BLaER1 (cell line): Measurements from ENCODE around the gene KCTD5.
"Not testable (repeated sequence)": the region's sequence is repeated elsewhere in the genome, so short reads cannot be mapped to it uniquely, and the experiment has no call there.

ENCODE experiments used
- H3K27ac ChIP-seq: shearing (Covaris generic); formaldehyde crosslinking; 2 replicates; pipeline ENCODE4 v1.8.1; 2022
- H3K27me3 ChIP-seq: shearing (Covaris generic); formaldehyde crosslinking; 2 replicates; pipeline ENCODE4 v1.8.1; 2022
- H3K36me3 ChIP-seq: shearing (Covaris generic); formaldehyde crosslinking; 2 replicates; pipeline ENCODE4 v1.8.1; 2022
- H3K4me1 ChIP-seq: shearing (Covaris generic); formaldehyde crosslinking; 2 replicates; pipeline ENCODE4 v1.8.1; 2022
- H3K4me2 ChIP-seq: shearing (Covaris generic); formaldehyde crosslinking; 2 replicates; pipeline ENCODE4 v1.8.1; 2022
- H3K4me3 ChIP-seq: shearing (Covaris generic); formaldehyde crosslinking; 2 replicates; pipeline ENCODE4 v1.8.1; 2022
- H3K9ac ChIP-seq: shearing (Covaris generic); formaldehyde crosslinking; 2 replicates; pipeline ENCODE4 v1.8.1; 2022
- H3K9me3 ChIP-seq: shearing (Covaris generic); formaldehyde crosslinking; 2 replicates; pipeline ENCODE4 v1.8.1; 2022
- H4K20me1 ChIP-seq: shearing (Covaris generic); formaldehyde crosslinking; 2 replicates; pipeline ENCODE4 v1.8.1; 2022
- Cebpa-rat ChIP-seq: shearing (Covaris generic); IDR thresholded peaks from 2 replicates; pipeline ENCODE4 v1.8.1; 2022

KCTD5 gene

DNA sequence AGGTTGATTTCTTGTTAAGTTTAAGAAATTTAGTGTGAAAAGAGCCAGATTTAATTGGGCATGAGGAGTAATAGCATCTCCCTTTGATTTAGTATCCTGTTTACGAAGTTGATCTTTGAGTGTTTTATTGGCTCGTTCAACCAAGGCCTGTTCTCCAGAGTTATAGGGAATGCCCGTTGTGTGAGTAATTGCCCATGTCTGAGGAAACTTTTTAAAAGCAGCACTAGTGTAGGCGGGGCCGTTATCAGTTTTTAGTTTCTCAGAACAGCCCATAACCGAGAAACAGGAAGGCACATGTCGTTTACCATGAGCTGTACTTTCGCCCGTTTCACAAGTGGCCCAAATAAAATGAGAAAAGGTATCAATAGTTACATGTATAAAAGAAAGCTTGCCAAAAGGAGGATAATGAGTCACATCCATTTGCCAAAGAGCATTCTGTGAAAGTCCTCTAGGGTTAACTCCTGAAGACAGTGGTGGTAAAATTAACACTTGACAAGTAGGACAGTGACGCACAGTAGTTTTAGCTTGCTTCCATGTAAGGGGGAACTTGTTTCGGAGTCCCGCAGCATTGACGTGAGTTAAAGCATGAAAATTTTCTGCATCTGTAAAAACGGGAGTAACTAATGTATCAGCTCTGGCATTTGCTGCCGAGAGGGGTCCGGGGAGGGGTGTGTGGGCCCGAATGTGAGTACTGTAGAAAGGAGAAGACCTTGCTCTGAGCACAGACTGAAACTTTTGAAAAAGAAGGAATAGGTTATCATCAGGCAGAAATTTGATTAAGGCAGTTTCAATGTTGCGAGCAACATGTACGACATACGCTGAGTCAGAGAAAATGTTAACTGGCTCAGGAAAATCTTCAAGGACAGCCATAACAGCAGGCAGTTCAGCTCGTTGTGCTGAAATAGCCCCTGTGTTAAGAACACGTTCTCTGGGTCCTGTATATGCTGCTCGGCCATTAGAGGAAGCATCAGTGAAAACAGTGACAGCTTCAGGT, 18.5 kb upstream of the KCTD5 start:
- H4K20me1 ChIP-seq = no peaks in the 10 kb centered on the region
- no peak overlapping the region for H3K4me3 ChIP-seq
- no peaks in the 10 kb centered on the region for H3K9me3 ChIP-seq
- no peak overlapping the region for H3K27ac ChIP-seq
- H3K27me3 ChIP-seq = no peaks in the 10 kb centered on the region
- no peak overlapping the region for H3K9ac ChIP-seq
- H3K4me1 ChIP-seq = no peaks in the 10 kb centered on the region
- TF ChIP-seq Cebpa-rat = no peak
- no peak overlapping the region for H3K4me2 ChIP-seq
- H3K36me3 ChIP-seq = peaks cover 33% of the 10 kb centered on the region

DNA sequence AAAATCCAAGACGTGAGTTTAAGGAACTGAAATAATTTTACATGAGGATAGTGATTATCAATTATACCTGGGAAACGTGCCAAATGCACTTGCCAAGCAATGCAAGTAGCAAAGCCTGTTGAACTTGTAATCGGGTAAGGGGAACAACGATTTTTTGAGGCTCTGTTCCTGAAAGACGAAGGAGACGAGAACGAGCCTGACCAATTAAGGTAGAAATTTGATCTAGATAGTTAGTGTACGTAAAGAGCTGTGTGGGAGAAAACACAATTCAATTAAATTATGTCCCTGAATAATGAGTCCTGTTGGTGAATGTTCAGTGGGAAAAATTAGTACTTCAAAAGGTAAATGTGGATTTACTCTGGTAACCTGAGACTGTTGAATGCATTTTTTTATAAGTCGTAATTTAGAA, 17.7 kb upstream of the KCTD5 start:
- no peaks in the 10 kb centered on the region for H3K9me3 ChIP-seq
- H3K36me3 ChIP-seq = peaks cover 39% of the 10 kb centered on the region
- no peak overlapping the region for H3K4me3 ChIP-seq
- no peak overlapping the region for H3K9ac ChIP-seq
- no peak for TF ChIP-seq Cebpa-rat
- peaks cover 3% of the 10 kb centered on the region; the same call in 1 of the 2 replicates for H3K4me1 ChIP-seq
- H3K27me3 ChIP-seq = no peaks in the 10 kb centered on the region
- H4K20me1 ChIP-seq = 0 out of 2 replicates have a peak, but pooled peaks cover 4% of the 10 kb centered on the region
- H3K4me2 ChIP-seq = no peak overlapping the region
- H3K27ac ChIP-seq = no peak overlapping the region

DNA sequence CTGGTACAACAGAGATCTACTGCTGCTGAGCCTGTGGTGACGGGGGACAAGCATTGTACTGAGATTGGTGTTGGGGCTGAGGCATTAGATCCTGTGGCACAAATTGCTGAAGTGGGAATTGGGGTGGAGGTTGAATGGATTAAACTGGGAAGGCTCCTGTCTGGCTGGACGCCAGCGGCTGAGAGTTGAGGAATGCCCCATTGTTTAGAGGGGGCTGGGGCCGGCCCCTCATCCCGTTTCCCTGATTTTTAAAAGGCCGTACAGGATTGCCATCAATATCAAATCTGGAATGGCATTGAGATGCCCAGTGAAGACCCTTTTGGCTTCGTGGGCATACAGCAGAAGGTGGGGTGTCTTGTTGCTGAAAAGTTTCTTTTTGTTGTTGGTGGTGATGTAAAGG, 15.7 kb upstream of the KCTD5 start:
- not testable (repeated sequence) for H3K9me3 ChIP-seq, H3K27me3 ChIP-seq, H3K9ac ChIP-seq, H3K4me3 ChIP-seq, H3K27ac ChIP-seq, H3K4me2 ChIP-seq
- peaks cover 24% of the 10 kb centered on the region for H3K4me1 ChIP-seq
- peaks cover 39% of the 10 kb centered on the region for H3K36me3 ChIP-seq
- H4K20me1 ChIP-seq = peaks cover 15% of the 10 kb centered on the region

DNA sequence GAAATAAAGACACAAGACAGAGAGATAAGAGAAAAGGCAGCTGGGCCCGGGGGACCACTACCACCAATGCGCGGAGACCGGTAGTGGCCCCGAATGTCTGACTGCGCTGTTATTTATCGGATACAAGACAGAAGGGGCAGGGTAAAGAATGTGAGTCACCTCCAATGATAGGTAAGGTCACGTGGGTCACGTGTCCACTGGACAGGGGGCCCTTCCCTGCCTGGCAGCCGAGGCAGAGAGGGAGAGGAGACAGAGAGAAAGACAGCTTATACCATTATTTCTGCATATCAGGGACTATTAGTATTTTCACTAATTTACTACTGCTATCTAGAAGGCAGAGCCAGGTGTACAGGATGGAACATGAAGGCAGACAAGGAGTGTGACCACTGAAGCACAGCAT, 12.7 kb upstream of the KCTD5 start:
- H3K4me3 ChIP-seq, H3K27ac ChIP-seq, H3K9me3 ChIP-seq, H3K27me3 ChIP-seq: not testable (repeated sequence)
- peak overlapping the region; percentile 34; the same call in 1 of the 2 replicates for H3K9ac ChIP-seq
- peaks cover 43% of the 10 kb centered on the region for H3K4me1 ChIP-seq
- peaks cover 25% of the 10 kb centered on the region for H4K20me1 ChIP-seq
- H3K4me2 ChIP-seq = peak overlapping the region; percentile 88
- peaks cover 29% of the 10 kb centered on the region for H3K36me3 ChIP-seq

DNA sequence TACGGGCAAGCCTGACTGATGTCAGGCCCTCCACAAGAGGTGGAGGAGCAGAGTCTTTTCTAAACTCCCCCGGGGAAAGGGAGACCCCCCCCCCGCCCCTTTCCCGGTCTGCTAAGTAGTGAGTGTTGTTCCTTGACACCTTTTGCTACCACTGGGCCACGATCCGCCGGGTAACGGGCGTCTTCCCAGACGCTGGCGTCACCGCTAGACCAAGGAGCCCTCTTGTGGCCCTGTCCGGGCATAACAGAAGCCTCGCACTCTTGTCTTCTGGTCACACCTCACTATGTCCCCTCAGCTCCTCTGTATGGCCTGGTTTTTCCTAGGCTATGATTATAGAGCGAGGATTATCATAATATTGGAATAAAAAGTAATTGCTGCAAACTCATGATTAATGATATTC, 12.3 kb upstream of the KCTD5 start:
- not testable (repeated sequence) for H3K4me3 ChIP-seq, H3K27me3 ChIP-seq, H3K9me3 ChIP-seq, H3K27ac ChIP-seq
- Histone ChIP-seq H3K4me1 (peaks cover 47% of the 10 kb centered on the region), H3K9ac (peak overlapping the region; percentile 34; the same call in 1 of the 2 replicates), H3K4me2 (peak overlapping the region; percentile 88), H4K20me1 (peaks cover 29% of the 10 kb centered on the region), H3K36me3 (peaks cover 29% of the 10 kb centered on the region)

DNA sequence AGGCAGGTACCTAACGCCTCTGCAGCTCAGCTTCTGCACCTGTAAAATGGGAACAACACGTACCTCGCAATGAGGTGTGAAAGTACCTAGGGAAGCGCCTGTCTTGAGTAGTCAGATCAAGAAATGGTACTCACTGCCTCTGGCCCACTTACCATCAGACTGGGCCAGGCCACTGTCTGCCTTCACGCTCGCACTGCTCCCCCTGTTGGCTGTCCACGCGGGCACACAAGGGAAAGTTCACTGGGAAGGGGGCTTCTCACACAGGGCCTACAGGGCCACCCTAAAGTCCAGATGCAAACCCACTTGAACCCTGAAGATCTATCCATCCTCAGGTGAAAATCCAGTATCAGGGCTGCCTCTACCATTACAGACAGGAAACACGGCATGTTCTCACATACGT, 11.1 kb upstream of the KCTD5 start:
- Histone ChIP-seq H3K36me3 (peaks cover 29% of the 10 kb centered on the region), H3K4me2 (peak overlapping the region; percentile 88; the same call in 1 of the 2 replicates), H3K4me1 (peaks cover 59% of the 10 kb centered on the region), H4K20me1 (peaks cover 37% of the 10 kb centered on the region)
- not testable (repeated sequence) for H3K9me3 ChIP-seq, H3K4me3 ChIP-seq, H3K27ac ChIP-seq, H3K9ac ChIP-seq, H3K27me3 ChIP-seq

DNA sequence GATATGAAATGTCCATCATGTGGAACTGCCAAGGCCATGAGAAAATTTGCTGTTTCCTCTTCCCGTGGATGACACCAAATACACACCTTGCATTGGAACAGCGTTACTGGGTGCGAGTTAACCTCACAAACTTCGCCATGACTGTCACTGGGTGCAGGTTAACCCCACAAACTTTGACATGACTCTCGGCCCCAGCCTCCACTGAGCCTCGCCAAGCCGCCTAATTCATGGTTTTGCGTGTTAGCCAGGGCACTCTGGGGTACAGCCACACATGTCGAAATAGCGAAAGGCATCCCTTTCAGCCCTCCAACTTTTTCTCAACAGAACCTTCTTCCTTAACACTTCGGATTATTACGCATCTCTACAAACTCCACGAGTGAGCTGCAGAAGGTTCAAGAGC, 10.6 kb upstream of the KCTD5 start:
- Histone ChIP-seq H3K9me3 (no peaks in the 10 kb centered on the region), H3K36me3 (peaks cover 27% of the 10 kb centered on the region), H3K27ac (no peak overlapping the region), H3K9ac (peak overlapping the region; percentile 65; the same call in 1 of the 2 replicates), H3K4me3 (peak overlapping the region; percentile 74; the same call in 1 of the 2 replicates), H4K20me1 (peaks cover 37% of the 10 kb centered on the region), H3K27me3 (no peaks in the 10 kb centered on the region), H3K4me1 (peaks cover 62% of the 10 kb centered on the region), H3K4me2 (peak overlapping the region; percentile 88)
- TF ChIP-seq Cebpa-rat = no peak

DNA sequence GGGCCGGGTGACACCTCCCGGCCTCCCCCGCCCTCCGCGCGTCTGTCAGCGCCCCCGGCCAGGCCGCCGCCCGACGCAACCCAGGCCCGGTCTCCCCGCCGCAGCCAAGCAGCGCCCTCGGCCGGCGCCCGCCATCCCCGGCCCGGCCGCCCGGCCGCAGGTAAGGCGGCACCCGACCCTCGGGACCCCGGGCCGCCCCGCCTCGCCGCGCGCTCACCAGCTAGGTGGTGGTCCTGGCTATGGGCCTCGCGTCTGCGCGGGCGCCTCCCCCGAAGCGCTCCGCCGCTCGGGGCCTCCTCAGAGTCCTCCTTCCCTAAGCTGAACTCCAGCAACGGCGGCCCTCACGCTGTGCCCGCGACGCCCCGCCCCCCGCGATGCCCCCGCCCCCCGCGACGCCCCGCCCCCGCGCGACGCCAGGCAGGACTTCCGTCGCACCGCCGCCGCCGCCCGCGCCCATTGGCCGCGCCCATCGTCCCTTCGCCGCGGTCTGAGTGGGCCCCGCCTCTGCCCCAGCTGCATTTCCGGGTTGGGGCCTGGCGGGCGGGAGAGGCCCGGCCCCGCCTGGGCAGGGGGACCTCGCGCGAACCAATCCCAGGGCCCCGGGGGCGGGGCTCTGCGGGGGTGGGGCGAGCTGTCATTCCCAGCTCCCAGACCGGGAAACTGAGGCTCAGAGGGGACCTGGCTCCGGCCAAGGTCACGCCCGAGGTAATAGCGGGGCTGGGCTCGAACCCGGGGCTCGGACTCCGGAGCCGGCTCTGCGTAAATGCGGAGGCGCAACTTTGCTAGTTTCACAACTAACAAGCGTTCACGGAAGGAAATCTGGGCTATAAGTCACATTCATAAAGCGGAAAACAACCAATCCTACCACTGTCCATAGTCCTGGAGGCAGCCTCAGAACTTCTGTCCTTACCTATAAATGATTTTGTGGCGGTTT, 9.0 kb upstream of the KCTD5 start:
- no peaks in the 10 kb centered on the region for H3K9me3 ChIP-seq
- TF ChIP-seq Cebpa-rat = no peak
- peak overlapping the region; percentile 80 for H3K9ac ChIP-seq
- peaks cover 43% of the 10 kb centered on the region for H4K20me1 ChIP-seq
- H3K4me3 ChIP-seq = peak overlapping the region; percentile 74
- peak overlapping the region; percentile 88 for H3K4me2 ChIP-seq
- peaks cover 11% of the 10 kb centered on the region for H3K36me3 ChIP-seq
- H3K27ac ChIP-seq = peak overlapping the region; percentile 72
- H3K27me3 ChIP-seq = no peaks in the 10 kb centered on the region
- peaks cover 78% of the 10 kb centered on the region for H3K4me1 ChIP-seq

DNA sequence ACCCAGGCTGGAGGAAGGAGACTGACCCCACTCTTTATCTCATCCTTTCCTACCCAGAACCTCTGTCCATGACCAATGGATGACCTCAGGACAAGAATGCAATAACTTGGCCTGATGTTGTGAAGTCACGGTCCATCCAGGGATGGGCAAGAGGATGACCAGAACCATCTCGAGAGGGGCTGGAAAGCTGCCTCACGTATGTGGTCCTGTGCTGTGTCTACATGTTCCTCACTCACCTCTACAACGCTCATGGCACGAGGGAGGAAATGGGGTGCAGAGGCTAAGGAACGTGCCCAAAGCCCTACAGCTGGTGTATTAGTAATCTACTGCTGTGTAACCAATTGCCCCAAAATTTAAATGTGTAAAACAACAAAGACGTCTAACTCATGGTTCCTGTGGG, 7.3 kb upstream of the KCTD5 start:
- Histone ChIP-seq H3K36me3 (no peaks in the 10 kb centered on the region), H3K27ac (no peak overlapping the region), H3K9me3 (no peaks in the 10 kb centered on the region), H3K4me2 (no peak overlapping the region), H3K4me1 (peaks cover 82% of the 10 kb centered on the region), H4K20me1 (peaks cover 37% of the 10 kb centered on the region), H3K4me3 (no peak overlapping the region), H3K27me3 (no peaks in the 10 kb centered on the region), H3K9ac (no peak overlapping the region)
- no peak for TF ChIP-seq Cebpa-rat
